ENCODE results near the gene TMEM63A.

The TMEM63A gene

GRCh38 chr1:225878282-225878681 lies 3.9 kb downstream of the TMEM63A start:
- no peak for TF ChIP-seq CTCF (IDR thresholded peaks at IDR 0.05; ENCODE audit: insufficient read depth, missing control alignments)
- no peak for DNase-seq (ENCODE audit: insufficient read length, low spot score)
- no peak for FAIRE-seq

- DNase-seq (ENCODE audit: insufficient read length, low spot score), result no peak
- peak; percentile 43 for TF ChIP-seq CTCF (IDR thresholded peaks at IDR 0.05; ENCODE audit: insufficient read depth, missing control alignments)
- FAIRE-seq, result no peak
Observed at GRCh38 chr1:225877580-225877979, 4.6 kb downstream of the TMEM63A start.

GRCh38 chr1:225876900-225877510 lies 5.2 kb downstream of the TMEM63A start:
- no peak for TF ChIP-seq CTCF (IDR thresholded peaks at IDR 0.05; ENCODE audit: insufficient read depth, missing control alignments)
- DNase-seq (ENCODE audit: insufficient read length, low spot score) (no peak), FAIRE-seq (no peak)

GRCh38 chr1:225875044-225875815 lies 7.0 kb downstream of the TMEM63A start:
- FAIRE-seq (peak; percentile 95), DNase-seq (ENCODE audit: insufficient read length, low spot score) (peak; percentile 93)
- TF ChIP-seq CTCF (IDR thresholded peaks at IDR 0.05; ENCODE audit: insufficient read depth, missing control alignments), result no peak

GRCh38 chr1:225874431-225874830 lies 7.7 kb downstream of the TMEM63A start:
- DNase-seq (ENCODE audit: insufficient read length, low spot score) (no peak), FAIRE-seq (no peak)
- no peak for TF ChIP-seq CTCF (IDR thresholded peaks at IDR 0.05; ENCODE audit: insufficient read depth, missing control alignments)

GRCh38 chr1:225873281-225873850 lies 8.8 kb downstream of the TMEM63A start:
- TF ChIP-seq CTCF (IDR thresholded peaks at IDR 0.05; ENCODE audit: insufficient read depth, missing control alignments), result no peak
- DNase-seq (ENCODE audit: insufficient read length, low spot score) (no peak), FAIRE-seq (no peak)

- no peak for FAIRE-seq
- no peak for TF ChIP-seq CTCF (IDR thresholded peaks at IDR 0.05; ENCODE audit: insufficient read depth, missing control alignments)
- DNase-seq (ENCODE audit: insufficient read length, low spot score), result no peak
Observed at GRCh38 chr1:225872075-225872430, 10.1 kb downstream of the TMEM63A start.

Measured in D721Med (cell line).